NCI-H226 (cell line): Measurements from ENCODE around the gene ZNF485.
"Not testable (repeated sequence)": the region's sequence is repeated elsewhere in the genome, so short reads cannot be mapped to it uniquely, and the experiment has no call there.

Source experiments
- DNase-seq: peaks from one replicate; pipeline ENCODE4 v3.0.0-alpha.2; 2015

ZNF485 gene

GRCh38 chr10:43606323-43607198 lies at the start of gene ZNF485:
Gene ZNF485, plus strand, starts transcription at chr10:43606438. Its CDS starts 613 bp downstream, at chr10:43607051.
- DNase-seq, result no peak

GRCh38 chr10:43557214-43557613 lies 49.0 kb upstream of the ZNF485 start:
- DNase-seq, result no peak

GRCh38 chr10:43569681-43570080 lies 36.6 kb upstream of the ZNF485 start:
- DNase-seq, result no peak

- no peak for DNase-seq
Observed at GRCh38 chr10:43570971-43571370, 35.3 kb upstream of the ZNF485 start.

GRCh38 chr10:43573250-43574000 lies 32.8 kb upstream of the ZNF485 start:
- DNase-seq, result no peak

- DNase-seq, result no peak
Observed at GRCh38 chr10:43574001-43574892, 32.0 kb upstream of the ZNF485 start, which contains the start of gene ZNF239. Gene ZNF239, minus strand, starts transcription at chr10:43574616. Its CDS starts 16,537 bp downstream, at chr10:43558079.

GRCh38 chr10:43574906-43575305 lies 31.3 kb upstream of the ZNF485 start:
- DNase-seq, result no peak

- DNase-seq, result no peak
Observed at GRCh38 chr10:43576062-43576461, 30.2 kb upstream of the ZNF485 start.

GRCh38 chr10:43576580-43576979 lies 29.7 kb upstream of the ZNF485 start:
- no peak for DNase-seq

GRCh38 chr10:43584051-43584450 lies 22.2 kb upstream of the ZNF485 start:
- DNase-seq, result no peak

- no peak for DNase-seq
Observed at GRCh38 chr10:43585046-43585445, 21.2 kb upstream of the ZNF485 start.

- DNase-seq, result no peak
Observed at GRCh38 chr10:43585981-43586729, 20.1 kb upstream of the ZNF485 start.

- DNase-seq, result not testable (repeated sequence)
Observed at GRCh38 chr10:43586730-43587115, 19.5 kb upstream of the ZNF485 start.

- no peak for DNase-seq
Observed at GRCh38 chr10:43591303-43591904, 14.8 kb upstream of the ZNF485 start.

GRCh38 chr10:43594944-43595589 lies 11.2 kb upstream of the ZNF485 start:
- no peak for DNase-seq

- no peak for DNase-seq
Observed at GRCh38 chr10:43595739-43596298, 10.4 kb upstream of the ZNF485 start.

- no peak for DNase-seq
Observed at GRCh38 chr10:43596546-43596945, 9.7 kb upstream of the ZNF485 start.

- DNase-seq, result no peak
Observed at GRCh38 chr10:43598446-43598845, 7.8 kb upstream of the ZNF485 start.

- no peak for DNase-seq
Observed at GRCh38 chr10:43599333-43599732, 6.9 kb upstream of the ZNF485 start.

GRCh38 chr10:43601576-43601975 lies 4.7 kb upstream of the ZNF485 start:
- not testable (repeated sequence) for DNase-seq

- no peak for DNase-seq
Observed at GRCh38 chr10:43605850-43606322, 352 bp upstream of the ZNF485 start.
